Measurements from ENCODE around the gene BORCS6. TPM values are rescaled to one million over a fixed set of nuclear protein-coding genes. Genes with fewer than 3 reads are reported as not detected.

BORCS6 gene
- total RNA-seq, 1 experiment from 2014 or later, result 6.4 TPM

- no peaks in the 10 kb centered on the region for H3K9me2 ChIP-seq (ENCODE audit: insufficient read depth)
- H3K27me3 ChIP-seq (ENCODE audit: insufficient read depth, low read length), result no peaks in the 10 kb centered on the region
- no peak overlapping the region for H2AFZ ChIP-seq (ENCODE audit: low read depth, low read length, poor library complexity, severe bottlenecking)
- peak overlapping the region in 1 of 2 experiments; percentile 95; a peak in 3 of 4 replicates for H3K4me3 ChIP-seq (replicated peaks in 1 of 2; ENCODE audit: low read depth in 1 of 2, low read length in 2 of 2)
- peaks cover 57% of the 10 kb centered on the region for H3K79me2 ChIP-seq (ENCODE audit: insufficient read depth, low read length)
- ChIA-PET RAD21 (ENCODE audit: low non-redundant PET in 1 of 2, low total read pairs in 2 of 2, uncharacterized antibody in 2 of 2, unreplicated experiment in 2 of 2) (no interaction called here), CTCF (interaction anchor here (1.6 kb wide), 1 partner anchor 59 kb away, joined by 4 read pairs; no protein-coding TSS in a partner anchor), POLR2A (interaction anchor here (1.1 to 9.4 kb wide), 2 partner anchors 13 to 19 kb away, joined by 4 to 95 read pairs; no protein-coding TSS in a partner anchor)
- no TSS peak for BruUV-seq (replicated peaks)
- H4K20me1 ChIP-seq (ENCODE audit: insufficient read depth), result no peaks in the 10 kb centered on the region
- intact Hi-C loops (cut with micrococcal nuclease), result no loop called here
- ATAC-seq (no peak), DNase-seq (ENCODE audit: low read depth, low spot score) (no peak)
- no peak for TF ChIP-seq JUND (IDR thresholded peaks at IDR 0.05)
- TF ChIP-seq TCF7L2 (IDR thresholded peaks at IDR 0.05; ENCODE audit: borderline replicate concordance, extremely low read depth, insufficient read depth, insufficient read length), result no peak
- TF ChIP-seq FOSL1 (IDR thresholded peaks at IDR 0.05; ENCODE audit: low read depth), result no peak
- TF ChIP-seq SRF (IDR thresholded peaks at IDR 0.05; ENCODE audit: low read depth), result no peak
- no peak for TF ChIP-seq CBX3 (IDR thresholded peaks at IDR 0.05; ENCODE audit: low read depth)
- no peak for TF ChIP-seq YY1 (IDR thresholded peaks at IDR 0.05; ENCODE audit: extremely low read depth, insufficient replicate concordance, low read depth, low read length)
- no peak for TF ChIP-seq SIN3A (IDR thresholded peaks at IDR 0.05; ENCODE audit: low read depth)
- no peak for TF ChIP-seq EGR1 (IDR thresholded peaks at IDR 0.05; ENCODE audit: low read depth)
- no peak for TF ChIP-seq ZNF274 (IDR thresholded peaks at IDR 0.05; ENCODE audit: low read depth, low read length)
- no peak for TF ChIP-seq POLR2AphosphoS5 (IDR thresholded peaks at IDR 0.05; ENCODE audit: low read depth, low read length)
- TF ChIP-seq ZFX (IDR thresholded peaks at IDR 0.05), result no peak
- TF ChIP-seq EZH2phosphoT487 (IDR thresholded peaks at IDR 0.05; ENCODE audit: borderline replicate concordance), result no peak
- no peak for TF ChIP-seq CEBPB (IDR thresholded peaks at IDR 0.05; ENCODE audit: low read depth)
- TF ChIP-seq ELF1 (IDR thresholded peaks at IDR 0.05; ENCODE audit: borderline replicate concordance, low read depth), result no peak
- peak overlapping the region; percentile 77 for H3K27ac ChIP-seq (ENCODE audit: low read depth, low read length)
- peak overlapping the region; percentile 99 for H3K9ac ChIP-seq (ENCODE audit: low read length)
- H3K4me1 ChIP-seq (ENCODE audit: control insufficient read depth in 1 of 2, insufficient read depth in 2 of 2, low read length in 2 of 2), result peaks cover 39 to 70% of the 10 kb centered on the region in 2 experiments
- no peaks in the 10 kb centered on the region for H3K9me3 ChIP-seq (ENCODE audit: control insufficient read depth in 1 of 2, insufficient read depth in 1 of 2, low read depth in 1 of 2, low read length in 2 of 2)
- peaks cover 18 to 24% of the 10 kb centered on the region in 2 experiments for H3K36me3 ChIP-seq (ENCODE audit: control insufficient read depth in 1 of 2, insufficient read depth in 2 of 2, low read length in 2 of 2)
- peak overlapping the region; percentile 100 for H3K4me2 ChIP-seq (ENCODE audit: low read length)
Measured at GRCh38 chr17:8153031-8153451, 36.9 kb downstream of the BORCS6 start.
